HepG2 (cell line): ENCODE results near the gene CAMK4. TPM values are rescaled to one million over a fixed set of nuclear protein-coding genes. Genes with fewer than 3 reads are reported as not detected.

Experiments
- ATAC-seq: fragments of 200-7000 bp; cut with Tn5 transposase; 3 replicates; pipeline ENCODE4 v1.9.1; 2020; ENCODE audit warnings: mild to moderate bottlenecking, moderate library complexity
- BruUV-seq: library from RNA; stranded (reverse); fragments of 400-500 nt; replicated peaks from 2 replicates; lab custom pipeline; 2021; lab: Mats Ljungman, UMichigan
- CTCF ChIA-PET: fragments of 300-600 bp; formaldehyde crosslinking; extraction: SDS; loops from one replicate; lab custom pipeline; 2021; ENCODE audit warnings: low total read pairs, inconsistent platforms, low intra/inter-chr PET ratio; lab: Yijun Ruan, JAX
- POLR2A ChIA-PET: fragments of 350-600 bp; sonication (Branson Sonifier 250); formaldehyde crosslinking; loops from one replicate; lab custom pipeline; 2020; ENCODE audit warnings: antibody characterized with exemption, inconsistent platforms; lab: Yijun Ruan, JAX
- DNase-seq: peaks from one replicate; pipeline ENCODE4 v3.0.0-alpha.2; 2015; ENCODE audit warnings: low spot score
- FAIRE-seq: peaks from 3 replicates; lab custom pipeline; 2011; peaks lifted over from hg19 to GRCh38; lab: Jason Lieb, UNC
- H2AFZ ChIP-seq: one replicate; pipeline ENCODE4 v1.6.1; 2011; ENCODE audit warnings: low read length, inconsistent platforms
- H3K27ac ChIP-seq: fragments of 300-600 bp; 3 replicates; pipeline ENCODE4 v1.8.0; 2011; ENCODE audit warnings: mixed run types, mild to moderate bottlenecking, mixed read lengths, low read length, inconsistent platforms; ENCODE audit not compliant: insufficient read depth; ENCODE audit errors: extremely low read length
- H3K27me3 ChIP-seq, 2 experiments: fragments of 200-600 bp in 1 of 2; 2 replicates in 1 of 2; 3 replicates in 1 of 2; pipeline versions ENCODE4 v1.6.0 to v1.8.0; 2011; ENCODE audit warnings: low read length in 2 of 2, mild to moderate bottlenecking in 2 of 2, moderate library complexity in 2 of 2, inconsistent platforms in 1 of 2; ENCODE audit not compliant: insufficient read depth in 2 of 2, control insufficient read depth in 1 of 2
- H3K36me3 ChIP-seq, 2 experiments: fragments of 200-600 bp in 1 of 2; replicated peaks in 1 of 2; 2 replicates in 1 of 2; 3 replicates in 1 of 2; pipeline versions ENCODE4 v1.5.1 to v1.8.0; 2011; ENCODE audit warnings: low read length in 2 of 2, inconsistent platforms in 1 of 2; ENCODE audit not compliant: insufficient read depth in 2 of 2, control insufficient read depth in 1 of 2
- H3K4me1 ChIP-seq: 2 replicates; pipeline ENCODE4 v1.5.1; 2012; ENCODE audit warnings: low read length, inconsistent platforms; ENCODE audit not compliant: insufficient read depth
- H3K4me2 ChIP-seq: 2 replicates; pipeline ENCODE4 v1.6.0; 2011; ENCODE audit warnings: low read depth, low read length, inconsistent platforms
- H3K4me3 ChIP-seq, 3 experiments: fragments of 200-600 bp in 1 of 3; sonication (generic), shearing (Covaris generic) in 1 of 3; replicated peaks in 1 of 3; 2 replicates each; pipeline ENCODE4 v1.5.1; 2011 to 2016; ENCODE audit warnings: low read length in 3 of 3, inconsistent platforms in 2 of 3, low read depth in 2 of 3, mild to moderate bottlenecking in 2 of 3, control low read depth in 1 of 3, mixed read lengths in 1 of 3; ENCODE audit not compliant: insufficient read depth in 1 of 3
- H3K79me2 ChIP-seq: one replicate; pipeline ENCODE4 v1.6.1; 2011; ENCODE audit warnings: low read length, inconsistent platforms; ENCODE audit not compliant: insufficient read depth
- H3K9ac ChIP-seq: 2 replicates; pipeline ENCODE4 v1.6.0; 2011; ENCODE audit warnings: mild to moderate bottlenecking, low read depth, low read length, inconsistent platforms; ENCODE audit not compliant: insufficient read depth
- H3K9me3 ChIP-seq: 2 replicates; pipeline ENCODE4 v1.5.1; 2012; ENCODE audit warnings: mild to moderate bottlenecking, low read length
- H4K20me1 ChIP-seq: 2 replicates; pipeline ENCODE4 v1.6.0; 2011; ENCODE audit warnings: inconsistent platforms, mild to moderate bottlenecking, low read length, moderate library complexity; ENCODE audit not compliant: insufficient read depth
- CBFB ChIP-seq: sonication (generic); formaldehyde crosslinking; IDR thresholded peaks from 2 replicates; pipeline ENCODE4 v1.4.0; 2020; ENCODE audit warnings: missing genetic modification reagents
- FLYWCH1 ChIP-seq: sonication (generic); formaldehyde crosslinking; IDR thresholded peaks from 2 replicates; pipeline ENCODE4 v1.8.1; 2023; ENCODE audit warnings: mild to moderate bottlenecking, missing genetic modification reagents
- KDM1A ChIP-seq: IDR thresholded peaks from 2 replicates; pipeline ENCODE4 v1.6.1; 2016; ENCODE audit warnings: missing compliant biosample characterization
- MIER2 ChIP-seq: IDR thresholded peaks from 2 replicates; pipeline ENCODE4 v1.6.1; 2016; ENCODE audit warnings: missing biosample characterization, missing genetic modification reagents
- PITX1 ChIP-seq: sonication (generic); formaldehyde crosslinking; IDR thresholded peaks from 2 replicates; pipeline ENCODE4 v1.5.1; 2020; ENCODE audit warnings: mild to moderate bottlenecking, missing genetic modification reagents
- RNF2 ChIP-seq: fragments of 450-650 bp; conservative IDR thresholded peaks from 2 replicates; pipeline ENCODE4 v1.6.1; 2016; ENCODE audit warnings: low read depth
- SNAPC2 ChIP-seq: sonication (generic); formaldehyde crosslinking; IDR thresholded peaks from 2 replicates; pipeline ENCODE4 v1.8.1; 2022; ENCODE audit warnings: mild to moderate bottlenecking, missing genetic modification reagents
- TOE1 ChIP-seq: sonication (generic); formaldehyde crosslinking; IDR thresholded peaks from 2 replicates; pipeline ENCODE4 v1.4.0; 2020; ENCODE audit warnings: mild to moderate bottlenecking, missing genetic modification reagents
- TSC22D2 ChIP-seq: sonication (generic); formaldehyde crosslinking; IDR thresholded peaks from 2 replicates; pipeline ENCODE4 v1.5.1; 2020; ENCODE audit warnings: missing genetic modification reagents, mild to moderate bottlenecking, borderline replicate concordance
- ZNF138 ChIP-seq: sonication (generic); formaldehyde crosslinking; IDR thresholded peaks from 2 replicates; pipeline ENCODE4 v1.5.0; 2020; ENCODE audit warnings: mild to moderate bottlenecking, low read depth, missing genetic modification reagents
- ZNF331 ChIP-seq: sonication (generic); formaldehyde crosslinking; IDR thresholded peaks from 2 replicates; pipeline ENCODE4 v1.4.0; 2020; ENCODE audit warnings: missing genetic modification reagents
- ZNF383 ChIP-seq: sonication (generic); formaldehyde crosslinking; IDR thresholded peaks from 2 replicates; pipeline ENCODE4 v1.4.0; 2020; ENCODE audit warnings: missing genetic modification reagents, mild to moderate bottlenecking, borderline replicate concordance
- ZNF451 ChIP-seq: sonication (generic); formaldehyde crosslinking; IDR thresholded peaks from 2 replicates; pipeline ENCODE4 v1.5.0; 2020; ENCODE audit warnings: mild to moderate bottlenecking, missing genetic modification reagents
- ZNF7 ChIP-seq: IDR thresholded peaks from 2 replicates; pipeline ENCODE4 v1.6.1; 2016; ENCODE audit warnings: missing biosample characterization, missing genetic modification reagents
- ZNF713 ChIP-seq: sonication (generic); formaldehyde crosslinking; IDR thresholded peaks from 2 replicates; pipeline ENCODE4 v1.4.0; 2020; ENCODE audit warnings: mild to moderate bottlenecking, missing genetic modification reagents
- WGBS: methylation state at CpG from one replicate; pipeline ENCODE4 v1.1.6; 2017; ENCODE audit warnings: low lambda C conversion rate; 5-methylcytosine and 5-hydroxymethylcytosine counted together
- in situ Hi-C: cut with HindIII; loops from 2 replicates; pipeline ENCODE4 v1.10.0; 2017; ENCODE audit warnings: low pct_unique_long_range_greater_than_20kb; ENCODE audit not compliant: extremely low pct_ligation_motif_present
- intact Hi-C: fragments of 100-400 bp; cut with micrococcal nuclease; formaldehyde crosslinking; loops from one replicate; pipeline ENCODE4 v1.10.0; 2022; ENCODE audit not compliant: unreplicated experiment
- polyA plus RNA-seq, 8 experiments: library from polyadenylated mRNA; depleted of rRNA in 3 of 8; stranded (reverse) in 7 of 8; unstranded in 1 of 8; fragments of >200 nt; fragmentation: Illumina TruSeq in 4 of 8; extraction: Trizol in 4 of 8; gene quantifications; 2 replicates each; pipeline versions ENCODE4 v1.2.1 to v1.2.3, GENCODE V29; 2011 to 2016; ENCODE audit warnings: low read depth in 4 of 8, missing spikeins in 1 of 8, mixed read lengths in 1 of 8; ENCODE audit not compliant: insufficient read depth in 1 of 8
- total RNA-seq, 5 experiments: library from RNA; depleted of rRNA; stranded (reverse); fragments of >200 nt; fragmentation: Illumina TruSeq; extraction: Trizol; gene quantifications; 2 replicates each; pipeline ENCODE4 v1.2.3, GENCODE V29; 2016; ENCODE audit warnings: low read depth in 1 of 5
- TF ChIP-seq, protein P1 (sequence below): sonication (generic); formaldehyde crosslinking; IDR thresholded peaks from 2 replicates; pipeline ENCODE4 v1.9.0; 2021; ENCODE audit warnings: mild to moderate bottlenecking, missing genetic modification reagents
- TF ChIP-seq, protein P2 (sequence below): sonication (generic); formaldehyde crosslinking; IDR thresholded peaks from 2 replicates; pipeline ENCODE4 v1.4.0; 2020; ENCODE audit warnings: mild to moderate bottlenecking, missing genetic modification reagents
- TF ChIP-seq, protein P3 (sequence below): sonication (generic); formaldehyde crosslinking; IDR thresholded peaks from 2 replicates; pipeline ENCODE4 v1.4.0; 2020; ENCODE audit warnings: missing genetic modification reagents, borderline replicate concordance

CAMK4 gene
- total and polyA plus RNA-seq, 2 of the 13 experiments (the other 11 are each of a cell fraction or from before 2014, with no cell fraction given), result not detected

DNA sequence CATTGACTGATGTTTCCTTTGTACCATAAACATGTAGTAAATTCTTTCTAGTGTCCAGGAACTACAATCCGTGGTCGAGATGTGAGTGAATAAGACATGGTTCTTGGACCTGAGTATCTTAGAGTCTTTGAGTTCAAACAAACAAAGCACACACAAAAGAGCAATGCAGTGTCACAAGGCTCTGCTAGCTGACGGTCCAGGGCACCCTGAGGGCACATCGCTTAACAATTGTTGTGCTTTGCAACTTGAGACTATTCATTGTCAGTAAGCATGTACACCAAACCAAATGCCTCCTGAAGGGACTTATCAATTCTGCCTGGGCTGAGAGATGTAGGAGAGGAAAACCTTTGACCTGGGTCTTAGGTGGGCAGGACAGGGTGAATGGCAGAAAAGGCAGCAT lies 84.8 kb downstream of the CAMK4 start:
- in situ Hi-C loops (no loop called here), intact Hi-C loops (no loop called here)
- H3K79me2 ChIP-seq, result no peaks in the 10 kb centered on the region
- no peak overlapping the region for H3K9ac ChIP-seq
- H3K36me3 ChIP-seq, result no peaks in the 10 kb centered on the region
- FAIRE-seq (no peak), DNase-seq (no peak), ATAC-seq (no peak)
- H4K20me1 ChIP-seq, result no peaks in the 10 kb centered on the region
- no peak overlapping the region for H3K27ac ChIP-seq
- no peaks in the 10 kb centered on the region; a peak in 1 of 5 replicates for H3K27me3 ChIP-seq
- no TSS peak for BruUV-seq
- WGBS, result 18% methylated on average over 4 of the region's 4 CpGs
- ChIA-PET CTCF (no interaction called here), POLR2A (no interaction called here)
- no peaks in the 10 kb centered on the region for H3K4me1 ChIP-seq
- H3K9me3 ChIP-seq, result no peaks in the 10 kb centered on the region
- no peak overlapping the region for H3K4me3 ChIP-seq
- no peak overlapping the region for H3K4me2 ChIP-seq
- H2AFZ ChIP-seq, result no peak overlapping the region
- TF ChIP-seq, protein P1, sequence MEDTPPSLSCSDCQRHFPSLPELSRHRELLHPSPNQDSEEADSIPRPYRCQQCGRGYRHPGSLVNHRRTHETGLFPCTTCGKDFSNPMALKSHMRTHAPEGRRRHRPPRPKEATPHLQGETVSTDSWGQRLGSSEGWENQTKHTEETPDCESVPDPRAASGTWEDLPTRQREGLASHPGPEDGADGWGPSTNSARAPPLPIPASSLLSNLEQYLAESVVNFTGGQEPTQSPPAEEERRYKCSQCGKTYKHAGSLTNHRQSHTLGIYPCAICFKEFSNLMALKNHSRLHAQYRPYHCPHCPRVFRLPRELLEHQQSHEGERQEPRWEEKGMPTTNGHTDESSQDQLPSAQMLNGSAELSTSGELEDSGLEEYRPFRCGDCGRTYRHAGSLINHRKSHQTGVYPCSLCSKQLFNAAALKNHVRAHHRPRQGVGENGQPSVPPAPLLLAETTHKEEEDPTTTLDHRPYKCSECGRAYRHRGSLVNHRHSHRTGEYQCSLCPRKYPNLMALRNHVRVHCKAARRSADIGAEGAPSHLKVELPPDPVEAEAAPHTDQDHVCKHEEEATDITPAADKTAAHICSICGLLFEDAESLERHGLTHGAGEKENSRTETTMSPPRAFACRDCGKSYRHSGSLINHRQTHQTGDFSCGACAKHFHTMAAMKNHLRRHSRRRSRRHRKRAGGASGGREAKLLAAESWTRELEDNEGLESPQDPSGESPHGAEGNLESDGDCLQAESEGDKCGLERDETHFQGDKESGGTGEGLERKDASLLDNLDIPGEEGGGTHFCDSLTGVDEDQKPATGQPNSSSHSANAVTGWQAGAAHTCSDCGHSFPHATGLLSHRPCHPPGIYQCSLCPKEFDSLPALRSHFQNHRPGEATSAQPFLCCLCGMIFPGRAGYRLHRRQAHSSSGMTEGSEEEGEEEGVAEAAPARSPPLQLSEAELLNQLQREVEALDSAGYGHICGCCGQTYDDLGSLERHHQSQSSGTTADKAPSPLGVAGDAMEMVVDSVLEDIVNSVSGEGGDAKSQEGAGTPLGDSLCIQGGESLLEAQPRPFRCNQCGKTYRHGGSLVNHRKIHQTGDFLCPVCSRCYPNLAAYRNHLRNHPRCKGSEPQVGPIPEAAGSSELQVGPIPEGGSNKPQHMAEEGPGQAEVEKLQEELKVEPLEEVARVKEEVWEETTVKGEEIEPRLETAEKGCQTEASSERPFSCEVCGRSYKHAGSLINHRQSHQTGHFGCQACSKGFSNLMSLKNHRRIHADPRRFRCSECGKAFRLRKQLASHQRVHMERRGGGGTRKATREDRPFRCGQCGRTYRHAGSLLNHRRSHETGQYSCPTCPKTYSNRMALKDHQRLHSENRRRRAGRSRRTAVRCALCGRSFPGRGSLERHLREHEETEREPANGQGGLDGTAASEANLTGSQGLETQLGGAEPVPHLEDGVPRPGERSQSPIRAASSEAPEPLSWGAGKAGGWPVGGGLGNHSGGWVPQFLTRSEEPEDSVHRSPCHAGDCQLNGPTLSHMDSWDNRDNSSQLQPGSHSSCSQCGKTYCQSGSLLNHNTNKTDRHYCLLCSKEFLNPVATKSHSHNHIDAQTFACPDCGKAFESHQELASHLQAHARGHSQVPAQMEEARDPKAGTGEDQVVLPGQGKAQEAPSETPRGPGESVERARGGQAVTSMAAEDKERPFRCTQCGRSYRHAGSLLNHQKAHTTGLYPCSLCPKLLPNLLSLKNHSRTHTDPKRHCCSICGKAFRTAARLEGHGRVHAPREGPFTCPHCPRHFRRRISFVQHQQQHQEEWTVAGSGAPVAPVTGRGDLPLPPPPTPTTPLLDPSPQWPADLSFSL, result no peak
- TF ChIP-seq RNF2 (no peak), FLYWCH1 (no peak), KDM1A (no peak), SNAPC2 (CRISPR knock-in tag) (no peak), ZNF7 (CRISPR knock-in tag) (no peak), TOE1 (CRISPR knock-in tag) (no peak), CBFB (CRISPR knock-in tag) (no peak), ZNF383 (CRISPR knock-in tag) (no peak), TSC22D2 (CRISPR knock-in tag) (no peak), ZNF451 (CRISPR knock-in tag) (no peak), ZNF713 (CRISPR knock-in tag) (no peak), ZNF331 (CRISPR knock-in tag) (no peak), PITX1 (CRISPR knock-in tag) (no peak), ZNF138 (no peak), MIER2 (CRISPR knock-in tag) (no peak)
- TF ChIP-seq, protein P2, sequence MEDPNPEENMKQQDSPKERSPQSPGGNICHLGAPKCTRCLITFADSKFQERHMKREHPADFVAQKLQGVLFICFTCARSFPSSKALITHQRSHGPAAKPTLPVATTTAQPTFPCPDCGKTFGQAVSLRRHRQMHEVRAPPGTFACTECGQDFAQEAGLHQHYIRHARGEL (CRISPR knock-in tag), result no peak
- TF ChIP-seq, protein P3, sequence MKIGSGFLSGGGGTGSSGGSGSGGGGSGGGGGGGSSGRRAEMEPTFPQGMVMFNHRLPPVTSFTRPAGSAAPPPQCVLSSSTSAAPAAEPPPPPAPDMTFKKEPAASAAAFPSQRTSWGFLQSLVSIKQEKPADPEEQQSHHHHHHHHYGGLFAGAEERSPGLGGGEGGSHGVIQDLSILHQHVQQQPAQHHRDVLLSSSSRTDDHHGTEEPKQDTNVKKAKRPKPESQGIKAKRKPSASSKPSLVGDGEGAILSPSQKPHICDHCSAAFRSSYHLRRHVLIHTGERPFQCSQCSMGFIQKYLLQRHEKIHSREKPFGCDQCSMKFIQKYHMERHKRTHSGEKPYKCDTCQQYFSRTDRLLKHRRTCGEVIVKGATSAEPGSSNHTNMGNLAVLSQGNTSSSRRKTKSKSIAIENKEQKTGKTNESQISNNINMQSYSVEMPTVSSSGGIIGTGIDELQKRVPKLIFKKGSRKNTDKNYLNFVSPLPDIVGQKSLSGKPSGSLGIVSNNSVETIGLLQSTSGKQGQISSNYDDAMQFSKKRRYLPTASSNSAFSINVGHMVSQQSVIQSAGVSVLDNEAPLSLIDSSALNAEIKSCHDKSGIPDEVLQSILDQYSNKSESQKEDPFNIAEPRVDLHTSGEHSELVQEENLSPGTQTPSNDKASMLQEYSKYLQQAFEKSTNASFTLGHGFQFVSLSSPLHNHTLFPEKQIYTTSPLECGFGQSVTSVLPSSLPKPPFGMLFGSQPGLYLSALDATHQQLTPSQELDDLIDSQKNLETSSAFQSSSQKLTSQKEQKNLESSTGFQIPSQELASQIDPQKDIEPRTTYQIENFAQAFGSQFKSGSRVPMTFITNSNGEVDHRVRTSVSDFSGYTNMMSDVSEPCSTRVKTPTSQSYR (CRISPR knock-in tag), result no peak
